Ascending aorta (tissue), 2 donors: ENCODE measurements around the gene SCUBE2. TPM values are rescaled to one million over a fixed set of nuclear protein-coding genes. Genes with fewer than 3 reads are reported as not detected.

Experiments used
- DNase-seq, 2 donors: peaks; one replicate each; pipeline ENCODE4 v3.0.0-alpha.2; 2019; ENCODE audit warnings: low spot score in 2 of 2
- H3K27ac ChIP-seq, 2 donors: fragments of 200-600 bp; sonication (generic); one replicate each; pipeline ENCODE4 v1.5.1; 2016 to 2017; ENCODE audit warnings: mild to moderate bottlenecking in 1 of 2
- H3K27me3 ChIP-seq: fragments of 200-600 bp; sonication (generic); one replicate; pipeline ENCODE4 v1.5.1; 2017
- H3K36me3 ChIP-seq, 2 donors: fragments of 200-600 bp; sonication (generic); one replicate each; pipeline ENCODE4 v1.5.1; 2016
- H3K4me1 ChIP-seq, 2 donors: fragments of 200-600 bp; sonication (generic); one replicate each; pipeline ENCODE4 v1.5.1; 2016 to 2017; ENCODE audit warnings: mild to moderate bottlenecking in 1 of 2
- H3K4me3 ChIP-seq, 2 donors: fragments of 200-600 bp; sonication (generic); one replicate each; pipeline ENCODE4 v1.5.1; 2016 to 2017; ENCODE audit warnings: mild to moderate bottlenecking in 1 of 2
- H3K9me3 ChIP-seq, 2 donors: fragments of 200-600 bp; sonication (generic); one replicate each; pipeline ENCODE4 v1.5.1; 2016
- CTCF ChIP-seq, 3 experiments: fragments of 200-600 bp in 2 of 3; fragments of 450-650 bp in 1 of 3; sonication (generic) in 2 of 3; IDR thresholded peaks; one replicate each; pipeline ENCODE4 v1.5.1; 2016 to 2019; ENCODE audit warnings: antibody characterized with exemption in 3 of 3, mild to moderate bottlenecking in 1 of 3, moderate library complexity in 1 of 3
- intact Hi-C: fragments of 100-400 bp; cut with DNase I; formaldehyde crosslinking; loops from one replicate; pipeline ENCODE4 v1.15.1; 2023
- total RNA-seq: library from RNA; depleted of rRNA; stranded (reverse); fragments of >200 nt; gene quantifications from one replicate; pipeline ENCODE4 v1.1.0, GENCODE V29; 2016

SCUBE2 gene
- total RNA-seq, 1 donor from 2014 or later: 1.1 TPM

GRCh38 chr11:9076046-9076445, 15.4 kb downstream of the SCUBE2 start:
- no peaks in the 10 kb centered on the region for H3K9me3 ChIP-seq
- TF ChIP-seq CTCF (IDR thresholded peaks at IDR 0.05): no peak
- DNase-seq: no peak

GRCh38 chr11:9075556-9075955, 15.8 kb downstream of the SCUBE2 start:
- no peak overlapping the region for H3K27ac ChIP-seq
- no peak overlapping the region for H3K4me3 ChIP-seq
- intact Hi-C loops: no loop called here
- no peaks in the 10 kb centered on the region for H3K4me1 ChIP-seq
- no peak for TF ChIP-seq CTCF (IDR thresholded peaks at IDR 0.05)
- H3K27me3 ChIP-seq: no peaks in the 10 kb centered on the region
- no peaks in the 10 kb centered on the region for H3K9me3 ChIP-seq
- no peak for DNase-seq
- H3K36me3 ChIP-seq: no peaks in the 10 kb centered on the region

More at GRCh38 chr11:9076046-9076445, 15.4 kb downstream of the SCUBE2 start:
- Histone ChIP-seq H3K4me1 (no peaks in the 10 kb centered on the region), H3K27me3 (no peaks in the 10 kb centered on the region), H3K36me3 (no peaks in the 10 kb centered on the region), H3K27ac (no peak overlapping the region), H3K4me3 (no peak overlapping the region)
- intact Hi-C loops: no loop called here

GRCh38 chr11:9074338-9075029, 16.9 kb downstream of the SCUBE2 start:
- intact Hi-C loops: no loop called here
- no peak for TF ChIP-seq CTCF (IDR thresholded peaks at IDR 0.05)
- Histone ChIP-seq H3K4me1 (no peaks in the 10 kb centered on the region), H3K27ac (no peak overlapping the region), H3K4me3 (no peak overlapping the region), H3K9me3 (no peaks in the 10 kb centered on the region), H3K36me3 (no peaks in the 10 kb centered on the region), H3K27me3 (no peaks in the 10 kb centered on the region)
- no peak for DNase-seq

GRCh38 chr11:9073466-9074225, 17.8 kb downstream of the SCUBE2 start:
- Histone ChIP-seq H3K36me3 (no peaks in the 10 kb centered on the region), H3K9me3 (no peaks in the 10 kb centered on the region), H3K27ac (no peak overlapping the region), H3K4me1 (no peaks in the 10 kb centered on the region), H3K27me3 (no peaks in the 10 kb centered on the region), H3K4me3 (no peak overlapping the region)
- no peak for TF ChIP-seq CTCF (IDR thresholded peaks at IDR 0.05)
- intact Hi-C loops: no loop called here
- no peak for DNase-seq

- Histone ChIP-seq H3K9me3 (no peaks in the 10 kb centered on the region), H3K27me3 (no peaks in the 10 kb centered on the region), H3K4me3 (no peak overlapping the region), H3K27ac (no peak overlapping the region), H3K36me3 (no peaks in the 10 kb centered on the region), H3K4me1 (no peaks in the 10 kb centered on the region)
- intact Hi-C loops: no loop called here
- no peak for DNase-seq
- TF ChIP-seq CTCF (IDR thresholded peaks at IDR 0.05): no peak
Observed at GRCh38 chr11:9072626-9073176, 18.7 kb downstream of the SCUBE2 start.
